ENCODE results near the gene ATP2A2. TPM values are rescaled to one million over a fixed set of nuclear protein-coding genes. Genes with fewer than 3 reads are reported as not detected.

The ATP2A2 gene
- total and polyA plus RNA-seq, 2 of the 4 experiments (the other 2 are of a cell fraction), result 166 to 225 TPM

DNA sequence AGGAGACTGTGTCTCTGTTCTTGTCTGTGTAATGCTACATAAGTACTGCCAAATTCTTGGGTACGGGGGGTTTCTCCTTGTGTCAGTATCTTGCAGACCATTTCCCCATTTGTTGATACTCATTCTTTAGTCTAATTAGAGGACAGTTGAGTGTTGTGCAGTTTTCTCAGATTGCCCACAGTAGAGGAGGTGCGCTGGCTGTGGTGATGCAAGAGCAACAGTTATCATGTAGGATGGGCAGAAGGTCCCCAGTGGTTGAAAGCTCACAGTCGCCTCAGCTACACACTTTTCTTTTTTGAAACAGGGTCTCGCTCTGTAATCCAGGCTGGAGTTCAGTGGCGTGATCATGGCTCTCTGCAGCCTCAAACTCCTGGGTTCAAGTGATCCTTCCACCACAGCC lies 37.8 kb upstream of the ATP2A2 start:
- Histone ChIP-seq H2BK120ac (ENCODE audit: low read depth, low read length) (no peak overlapping the region), H3K23ac (ENCODE audit: low read depth, low read length) (no peak overlapping the region), H2AK9ac (replicated peaks; ENCODE audit: low read depth, low read length, poor library complexity) (no peak overlapping the region), H3K18ac (ENCODE audit: low read depth, low read length) (no peak overlapping the region), H3K56ac (ENCODE audit: extremely low read depth, insufficient read depth, low read length) (no peak overlapping the region), H3K27ac (ENCODE audit: insufficient read depth, low read length) (no peak overlapping the region), H4K91ac (ENCODE audit: insufficient read depth, low read depth, low read length) (no peak overlapping the region), H2BK20ac (ENCODE audit: low read depth, low read length) (no peak overlapping the region), H4K8ac (ENCODE audit: low read depth in 2 of 2, low read length in 2 of 2) (no peak overlapping the region), H3K36me3 (ENCODE audit: control insufficient read depth, insufficient read depth, low read length) (0 out of 2 replicates have a peak, but pooled peaks cover 3% of the 10 kb centered on the region), H3K79me1 (ENCODE audit: low read depth in 1 of 2, low read length in 2 of 2) (no peaks in the 10 kb centered on the region), H3K4me3 (ENCODE audit: insufficient read depth, low read depth, low read length) (no peak overlapping the region), H3K9me3 (ENCODE audit: control insufficient read depth, insufficient read depth, low read length) (no peaks in the 10 kb centered on the region), H4K5ac (ENCODE audit: low read depth, low read length) (no peak overlapping the region), H2AK5ac (ENCODE audit: low read depth, low read length) (no peak overlapping the region), H3K9ac (ENCODE audit: low read depth, low read length) (no peak overlapping the region), H4K20me1 (ENCODE audit: insufficient read depth, low read length) (no peaks in the 10 kb centered on the region), H3K4me2 (ENCODE audit: low read depth, low read length) (no peak overlapping the region), H2BK15ac (ENCODE audit: low read depth, low read length) (no peak overlapping the region), H3K9me1 (ENCODE audit: insufficient read depth, low read length) (peaks cover 10% of the 10 kb centered on the region), H3K4ac (ENCODE audit: low read depth, low read length) (no peak overlapping the region), H3K27me3 (ENCODE audit: control insufficient read depth, insufficient read depth, low read length) (no peaks in the 10 kb centered on the region), H2BK5ac (ENCODE audit: low read depth, low read length, poor library complexity, severe bottlenecking) (no peak overlapping the region), H2AFZ (replicated peaks; ENCODE audit: low read length, poor library complexity) (no peak overlapping the region), H3K14ac (replicated peaks; ENCODE audit: low read depth, low read length) (no peak overlapping the region), H3K4me1 (ENCODE audit: control insufficient read depth, insufficient read depth, low read length) (peaks cover 15% of the 10 kb centered on the region; the same call in 1 of the 2 replicates)
- DNase-seq (no peak), ATAC-seq (ENCODE audit: low read depth) (no peak)
- in situ Hi-C loops (cut with MboI; ENCODE audit: low sequenced_read_pairs), result no loop called here
- ChIA-PET CTCF (no interaction called here), POLR2A (ENCODE audit: unreplicated experiment) (interaction anchor here (0.5 kb wide), 1 partner anchor 38 kb away, joined by 5 read pairs; the partner anchor contains the start of gene ATP2A2)
- intact Hi-C loops (cut with micrococcal nuclease), result no loop called here
- dilution Hi-C loops (cut with HindIII; ENCODE audit: low sequenced_read_pairs, unreplicated experiment), result no loop called here
- BruUV-seq (replicated peaks), result no TSS peak
- no peak for TF ChIP-seq POLR2A (IDR thresholded peaks at IDR 0.05; ENCODE audit: low read depth, low read length)
- no peak for TF ChIP-seq SMC3 (IDR thresholded peaks at IDR 0.05; ENCODE audit: low read depth, low read length)
- TF ChIP-seq RCOR1 (IDR thresholded peaks at IDR 0.05; ENCODE audit: insufficient replicate concordance, low read length), result no peak
- TF ChIP-seq, protein P1, sequence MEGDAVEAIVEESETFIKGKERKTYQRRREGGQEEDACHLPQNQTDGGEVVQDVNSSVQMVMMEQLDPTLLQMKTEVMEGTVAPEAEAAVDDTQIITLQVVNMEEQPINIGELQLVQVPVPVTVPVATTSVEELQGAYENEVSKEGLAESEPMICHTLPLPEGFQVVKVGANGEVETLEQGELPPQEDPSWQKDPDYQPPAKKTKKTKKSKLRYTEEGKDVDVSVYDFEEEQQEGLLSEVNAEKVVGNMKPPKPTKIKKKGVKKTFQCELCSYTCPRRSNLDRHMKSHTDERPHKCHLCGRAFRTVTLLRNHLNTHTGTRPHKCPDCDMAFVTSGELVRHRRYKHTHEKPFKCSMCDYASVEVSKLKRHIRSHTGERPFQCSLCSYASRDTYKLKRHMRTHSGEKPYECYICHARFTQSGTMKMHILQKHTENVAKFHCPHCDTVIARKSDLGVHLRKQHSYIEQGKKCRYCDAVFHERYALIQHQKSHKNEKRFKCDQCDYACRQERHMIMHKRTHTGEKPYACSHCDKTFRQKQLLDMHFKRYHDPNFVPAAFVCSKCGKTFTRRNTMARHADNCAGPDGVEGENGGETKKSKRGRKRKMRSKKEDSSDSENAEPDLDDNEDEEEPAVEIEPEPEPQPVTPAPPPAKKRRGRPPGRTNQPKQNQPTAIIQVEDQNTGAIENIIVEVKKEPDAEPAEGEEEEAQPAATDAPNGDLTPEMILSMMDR (conservative IDR thresholded peaks at IDR 0.05; ENCODE audit: low read depth, low read length), result no peak
- TF ChIP-seq, protein P2, sequence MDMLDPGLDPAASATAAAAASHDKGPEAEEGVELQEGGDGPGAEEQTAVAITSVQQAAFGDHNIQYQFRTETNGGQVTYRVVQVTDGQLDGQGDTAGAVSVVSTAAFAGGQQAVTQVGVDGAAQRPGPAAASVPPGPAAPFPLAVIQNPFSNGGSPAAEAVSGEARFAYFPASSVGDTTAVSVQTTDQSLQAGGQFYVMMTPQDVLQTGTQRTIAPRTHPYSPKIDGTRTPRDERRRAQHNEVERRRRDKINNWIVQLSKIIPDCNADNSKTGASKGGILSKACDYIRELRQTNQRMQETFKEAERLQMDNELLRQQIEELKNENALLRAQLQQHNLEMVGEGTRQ (IDR thresholded peaks at IDR 0.05; ENCODE audit: low read depth, low read length), result no peak
- no peak for TF ChIP-seq MXI1 (IDR thresholded peaks at IDR 0.05; ENCODE audit: borderline replicate concordance, low read depth, low read length)
- no peak for TF ChIP-seq FOS (IDR thresholded peaks at IDR 0.05; ENCODE audit: low read depth, low read length)
- no peak for TF ChIP-seq RFX5 (IDR thresholded peaks at IDR 0.05; ENCODE audit: low read depth, low read length)
- TF ChIP-seq BHLHE40 (IDR thresholded peaks at IDR 0.05; ENCODE audit: low read depth, low read length), result no peak
- TF ChIP-seq MAFK (IDR thresholded peaks at IDR 0.05; ENCODE audit: low read depth, low read length), result no peak
- TF ChIP-seq MAZ (IDR thresholded peaks at IDR 0.05; ENCODE audit: borderline replicate concordance, low read depth, low read length), result no peak
- TF ChIP-seq, protein P3, sequence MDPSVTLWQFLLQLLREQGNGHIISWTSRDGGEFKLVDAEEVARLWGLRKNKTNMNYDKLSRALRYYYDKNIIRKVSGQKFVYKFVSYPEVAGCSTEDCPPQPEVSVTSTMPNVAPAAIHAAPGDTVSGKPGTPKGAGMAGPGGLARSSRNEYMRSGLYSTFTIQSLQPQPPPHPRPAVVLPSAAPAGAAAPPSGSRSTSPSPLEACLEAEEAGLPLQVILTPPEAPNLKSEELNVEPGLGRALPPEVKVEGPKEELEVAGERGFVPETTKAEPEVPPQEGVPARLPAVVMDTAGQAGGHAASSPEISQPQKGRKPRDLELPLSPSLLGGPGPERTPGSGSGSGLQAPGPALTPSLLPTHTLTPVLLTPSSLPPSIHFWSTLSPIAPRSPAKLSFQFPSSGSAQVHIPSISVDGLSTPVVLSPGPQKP (IDR thresholded peaks at IDR 0.05; ENCODE audit: borderline replicate concordance, low read depth, low read length), result no peak
- no peak for TF ChIP-seq NFE2L2 (IDR thresholded peaks at IDR 0.05; ENCODE audit: low read depth, low read length)
- no peak for TF ChIP-seq RAD21 (IDR thresholded peaks at IDR 0.05; ENCODE audit: low read length)
- no peak for TF ChIP-seq CHD1 (IDR thresholded peaks at IDR 0.05; ENCODE audit: low read depth, low read length)
- WGBS, 2 experiments (ENCODE audit: extremely low coverage in 2 of 2, insufficient read length in 1 of 2), result no CpG with 5 or more reads among the region's 5 CpGs
